ENCODE results near the gene KLF2.
"Not testable (repeated sequence)": the region's sequence is repeated elsewhere in the genome, so short reads cannot be mapped to it uniquely, and the experiment has no call there.

The KLF2 gene

DNA sequence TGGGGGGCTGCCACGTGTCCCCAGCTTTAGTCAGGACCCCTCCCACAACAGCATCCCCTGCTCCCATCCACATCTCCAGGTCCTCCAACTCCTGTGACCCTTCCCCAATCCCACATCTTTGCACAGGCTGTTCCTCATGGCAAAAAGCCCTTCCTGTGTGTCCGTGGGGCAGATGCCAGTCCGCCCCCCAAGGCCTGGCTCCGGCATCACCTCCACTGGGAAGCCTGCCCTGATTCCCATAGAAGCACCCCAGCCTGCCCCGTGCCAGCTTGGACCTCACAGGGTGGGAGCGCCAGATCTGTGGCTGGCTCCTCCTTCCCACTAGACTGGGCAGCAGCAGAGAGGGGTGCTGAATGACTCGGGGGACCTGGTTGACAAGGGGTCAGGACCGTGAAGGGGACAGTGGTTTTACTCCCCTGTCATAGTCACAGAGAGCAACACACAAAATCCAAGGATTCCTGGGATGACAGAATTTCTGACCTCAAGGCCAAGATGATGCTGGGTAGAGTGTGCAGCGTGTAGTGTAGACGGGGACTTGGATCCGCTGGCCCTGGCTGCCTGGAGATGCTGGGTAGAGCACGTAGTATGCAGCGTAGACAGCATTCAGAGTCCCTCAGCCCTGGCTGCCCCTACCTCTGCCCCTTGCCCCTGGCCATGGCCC lies 13.3 kb downstream of the KLF2 start:
- peak; percentile 50 for DNase-seq (ENCODE audit: low read depth)

DNA sequence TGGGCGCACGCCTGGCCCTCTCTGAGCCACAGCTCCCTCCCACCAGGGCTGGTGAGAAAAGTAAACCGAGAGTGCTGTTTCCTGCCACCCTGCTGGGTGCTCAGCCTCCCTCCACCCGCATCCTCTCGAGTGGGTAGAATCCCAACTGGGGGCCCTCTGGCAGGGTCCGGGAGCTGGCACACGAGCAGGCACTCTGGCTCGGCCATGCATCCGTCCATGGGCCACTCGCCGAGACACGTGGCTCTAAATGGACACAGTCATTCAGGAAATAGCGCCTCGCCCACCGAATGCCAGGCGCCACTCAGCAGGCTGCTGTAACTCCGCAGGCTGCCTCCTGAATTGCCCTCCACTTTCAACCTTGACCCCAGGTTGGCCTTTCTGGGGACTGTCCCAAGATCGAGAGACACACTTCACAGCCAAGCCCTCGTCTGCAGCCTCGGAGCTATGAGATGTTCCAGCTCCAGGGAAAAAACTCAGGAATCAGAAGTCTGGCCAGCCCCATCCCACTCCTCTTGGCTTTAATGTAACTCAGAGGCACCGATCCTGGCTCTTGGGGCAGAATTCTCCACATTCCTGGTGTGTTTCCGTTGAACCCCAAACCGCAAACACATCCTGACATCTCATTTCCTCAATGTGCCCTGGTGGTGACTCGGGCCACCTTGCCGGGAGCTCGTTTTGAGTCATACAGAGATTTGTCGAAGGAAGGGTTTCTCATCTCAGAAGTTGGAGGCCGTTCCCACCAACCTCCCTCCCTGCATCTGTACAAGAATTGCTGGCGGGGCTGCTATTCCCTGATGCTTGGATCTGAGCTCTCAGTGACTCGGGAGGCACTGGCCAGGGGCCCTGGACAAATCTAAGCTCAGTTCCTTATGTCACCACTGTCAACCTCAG lies 14.1 kb downstream of the KLF2 start:
- peak; percentile 98 for DNase-seq (ENCODE audit: low read depth)

DNA sequence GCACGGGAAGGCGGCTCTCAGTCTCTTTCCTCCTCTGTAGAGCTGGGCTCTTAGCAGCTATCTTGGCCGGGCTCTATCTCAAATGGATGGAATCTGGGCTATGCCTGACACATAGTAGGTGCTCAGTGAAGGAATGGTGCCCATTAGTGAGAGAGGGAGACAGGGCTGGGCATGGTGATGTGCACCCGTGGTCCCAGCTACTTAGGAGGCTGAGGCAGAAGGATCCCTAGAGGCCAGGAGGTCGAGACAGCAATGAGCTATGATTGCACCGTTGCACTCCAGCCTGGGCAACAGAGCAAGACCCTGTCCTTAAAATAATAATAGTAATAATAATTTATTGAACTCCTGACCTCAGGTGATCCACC lies 14.7 kb downstream of the KLF2 start:
- DNase-seq (ENCODE audit: low read depth), result no peak

- peak; percentile 37 for DNase-seq (ENCODE audit: low read depth)
Measured at GRCh38 chr19:16340092-16340491, 15.5 kb downstream of the KLF2 start.

DNA sequence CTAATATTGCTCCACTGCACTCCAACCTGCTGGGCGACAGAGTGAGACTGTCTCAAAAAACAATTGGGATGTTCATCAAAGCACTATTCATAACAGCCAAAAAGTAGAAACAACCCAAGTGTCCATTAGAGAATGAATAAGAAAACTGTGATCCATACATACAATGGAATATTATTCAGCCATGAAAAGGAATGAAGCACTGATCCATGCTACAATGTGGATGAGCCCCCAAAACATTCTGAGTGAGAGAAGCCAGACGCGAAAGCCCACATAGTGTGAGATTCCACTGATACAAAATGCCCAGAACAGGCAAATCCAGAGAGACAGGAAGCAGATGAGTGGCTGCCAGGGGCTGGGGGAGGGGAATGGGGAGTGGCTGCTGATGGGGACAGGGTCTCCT lies 16.0 kb downstream of the KLF2 start:
- DNase-seq (ENCODE audit: low read depth), result no peak

DNA sequence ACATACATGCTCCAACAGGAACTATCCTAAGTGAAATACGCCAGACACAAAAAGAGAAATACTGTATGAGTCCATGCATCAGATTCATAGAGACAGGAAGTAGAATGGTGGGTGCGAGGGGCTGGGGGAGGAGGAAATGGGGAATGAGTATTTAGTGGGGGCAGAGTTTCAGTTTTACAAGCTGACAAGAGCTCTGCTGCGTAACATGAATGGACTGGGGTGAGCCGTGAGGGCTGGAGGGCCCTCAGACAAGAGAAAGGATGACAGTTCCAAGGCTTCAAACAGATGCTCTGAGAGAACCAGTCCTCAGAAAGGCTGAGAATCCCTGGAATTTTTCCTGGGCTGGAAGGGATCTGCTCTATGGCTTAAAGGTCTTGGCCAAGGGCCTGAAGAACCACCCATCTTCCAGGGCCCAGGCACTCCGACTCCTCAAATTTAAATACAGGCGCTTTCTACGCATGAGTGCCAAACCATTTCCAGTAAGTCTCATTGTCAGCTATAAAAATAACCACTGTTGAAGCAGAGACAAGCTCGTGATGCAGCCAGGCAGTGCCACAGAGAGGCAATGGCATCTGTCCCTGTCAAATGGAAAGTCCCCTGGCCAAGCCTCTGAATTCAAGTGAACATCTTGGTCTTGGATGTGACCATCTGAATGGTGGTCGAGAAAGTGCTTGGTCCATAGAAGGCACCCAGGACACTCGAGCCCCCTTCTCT lies 17.5 kb downstream of the KLF2 start:
- DNase-seq (ENCODE audit: low read depth), result peak; percentile 72

DNA sequence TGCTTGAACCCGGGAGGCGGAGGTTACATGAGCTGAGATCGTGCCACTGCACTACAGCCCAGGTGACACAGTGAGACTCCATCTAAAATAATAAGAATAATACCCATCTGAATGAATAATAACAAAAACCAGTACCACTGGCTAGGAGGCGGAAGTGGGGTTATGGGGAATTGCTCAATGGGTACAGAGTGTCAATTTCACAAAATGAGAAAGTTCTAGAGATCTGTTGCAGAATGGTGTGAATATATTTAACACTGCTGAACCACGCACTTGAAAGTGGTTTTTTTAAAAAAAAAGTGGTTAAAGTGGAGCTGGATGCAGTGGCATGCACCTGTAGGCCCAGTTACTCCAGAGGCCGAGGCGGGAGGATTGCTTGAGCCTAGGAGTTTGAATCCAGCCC lies 18.5 kb downstream of the KLF2 start:
- no peak for DNase-seq (ENCODE audit: low read depth)

DNA sequence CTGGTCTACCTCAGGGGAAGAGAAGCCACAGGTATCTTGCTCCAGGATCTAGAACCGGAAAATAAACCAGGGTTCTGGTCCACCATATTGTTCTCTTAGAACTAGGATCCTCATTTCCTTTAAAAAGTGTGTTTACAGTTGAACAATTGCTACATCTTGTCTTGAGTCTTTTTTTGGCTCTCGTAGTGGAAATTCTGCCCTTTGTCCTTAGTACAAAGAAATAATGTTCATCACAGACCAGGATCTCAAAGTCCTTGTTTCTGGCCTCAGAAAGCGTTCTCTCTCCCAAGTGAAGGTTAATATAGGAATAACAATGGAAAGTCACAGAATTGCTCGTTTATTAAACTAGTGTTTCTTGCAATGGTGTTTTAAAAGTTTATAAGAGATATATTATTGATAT lies 20.8 kb downstream of the KLF2 start:
- DNase-seq (ENCODE audit: low read depth), result no peak

DNA sequence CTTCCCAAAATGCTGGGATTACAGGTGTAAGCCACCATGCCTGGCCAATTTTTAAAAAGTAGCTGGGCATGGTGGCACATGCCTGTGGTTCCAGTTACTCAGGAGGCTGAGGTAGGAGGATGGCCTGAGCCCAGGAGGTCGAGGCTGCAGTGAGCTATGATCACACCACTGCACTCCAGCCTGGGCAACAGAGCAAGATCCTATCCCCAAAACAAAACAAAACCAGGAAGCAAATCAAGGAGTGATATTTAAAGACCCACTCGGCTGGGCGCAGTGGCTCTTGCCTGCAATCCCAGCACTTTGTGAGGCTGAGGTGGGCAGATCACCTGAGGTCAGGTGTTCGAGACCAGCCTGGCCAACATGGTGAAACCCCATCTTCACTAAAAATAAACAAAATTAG lies 22.5 kb downstream of the KLF2 start:
- not testable (repeated sequence) for DNase-seq (ENCODE audit: low read depth)

GRCh38 chr19:16347706-16348105 lies 23.1 kb downstream of the KLF2 start:
- no peak for DNase-seq (ENCODE audit: low read depth)

- no peak for DNase-seq (ENCODE audit: low read depth)
Measured at GRCh38 chr19:16349551-16350152, 25.0 kb downstream of the KLF2 start.

DNA sequence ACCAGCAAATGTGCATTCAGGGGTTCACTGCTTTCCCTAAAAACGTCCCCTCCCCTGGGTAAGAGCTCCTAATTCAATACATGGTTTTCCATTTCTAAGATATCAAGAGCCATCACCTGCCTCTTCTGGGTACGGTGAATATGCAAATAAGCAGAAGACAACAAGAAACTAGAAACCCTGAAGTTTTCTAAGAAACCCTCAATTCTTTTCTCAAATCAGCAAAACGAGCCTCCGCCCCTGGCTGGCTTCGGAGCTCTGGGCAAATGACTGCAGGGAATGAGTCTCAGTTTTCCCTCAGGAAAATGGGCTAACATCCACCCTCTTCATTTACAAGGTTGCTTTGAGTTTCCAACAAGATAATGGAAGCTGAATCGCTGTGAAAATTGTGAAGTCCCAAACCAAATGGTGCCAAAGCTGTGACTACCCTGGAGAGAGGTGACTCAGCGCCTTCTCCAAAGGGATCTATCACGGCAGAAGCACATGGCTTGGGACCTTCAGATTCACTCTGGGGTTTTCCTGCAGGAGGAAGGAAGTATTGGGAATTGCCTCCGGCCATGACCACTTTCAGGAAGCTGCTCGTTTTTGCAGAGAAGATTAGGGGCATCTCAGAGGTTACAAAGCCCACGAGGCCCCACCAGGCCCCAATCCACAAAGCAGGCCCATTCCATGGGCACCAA lies 26.6 kb downstream of the KLF2 start:
- DNase-seq (ENCODE audit: low read depth), result peak; percentile 64

GRCh38 chr19:16355293-16356043 lies 30.8 kb downstream of the KLF2 start:
- no peak for DNase-seq (ENCODE audit: low read depth)

DNA sequence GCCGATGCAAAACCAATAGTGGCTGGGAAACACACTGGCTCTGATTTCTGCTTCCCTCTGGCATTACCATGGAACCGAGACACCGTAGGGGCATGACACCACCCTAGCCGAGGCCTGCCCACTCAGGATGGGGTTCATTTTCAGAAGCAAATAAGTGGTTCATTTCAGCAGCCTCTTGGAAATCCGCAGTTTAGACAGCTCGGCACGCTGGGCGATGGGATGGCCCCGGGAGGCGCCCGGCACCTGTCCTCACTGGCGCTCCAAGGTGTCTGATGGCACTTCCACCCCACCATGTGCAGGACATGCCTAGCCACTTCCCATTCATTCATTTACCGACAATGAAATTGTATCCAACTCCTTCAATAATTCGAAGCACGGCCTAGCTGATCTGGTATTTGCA lies 33.8 kb downstream of the KLF2 start:
- no peak for DNase-seq (ENCODE audit: low read depth)

GRCh38 chr19:16359074-16359473 lies 34.4 kb downstream of the KLF2 start:
- DNase-seq (ENCODE audit: low read depth), result no peak

DNA sequence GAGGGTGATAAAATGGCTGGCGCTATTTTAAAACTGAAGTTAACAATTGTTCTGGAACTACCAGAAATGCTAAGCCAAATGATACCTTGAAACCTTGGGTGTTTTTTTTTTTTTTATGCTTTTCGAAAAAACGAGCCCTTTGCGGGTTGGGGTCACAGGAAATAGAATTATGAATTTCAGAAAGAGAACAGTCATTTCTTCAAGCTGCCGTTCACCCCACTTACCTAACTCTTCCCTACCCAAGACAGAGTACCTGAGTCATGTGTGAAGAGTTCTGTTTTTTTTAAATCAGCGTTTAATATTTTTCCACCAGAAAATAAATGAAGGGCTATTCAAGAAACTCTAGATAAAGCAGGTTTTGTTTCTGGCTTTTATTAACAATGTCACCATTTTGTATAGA lies 35.3 kb downstream of the KLF2 start:
- DNase-seq (ENCODE audit: low read depth), result no peak

- DNase-seq (ENCODE audit: low read depth), result no peak
Measured at GRCh38 chr19:16360738-16361137, 36.1 kb downstream of the KLF2 start.

GRCh38 chr19:16361254-16361653 lies 36.6 kb downstream of the KLF2 start:
- no peak for DNase-seq (ENCODE audit: low read depth)

- no peak for DNase-seq (ENCODE audit: low read depth)
Measured at GRCh38 chr19:16361926-16362325, 37.3 kb downstream of the KLF2 start.

DNA sequence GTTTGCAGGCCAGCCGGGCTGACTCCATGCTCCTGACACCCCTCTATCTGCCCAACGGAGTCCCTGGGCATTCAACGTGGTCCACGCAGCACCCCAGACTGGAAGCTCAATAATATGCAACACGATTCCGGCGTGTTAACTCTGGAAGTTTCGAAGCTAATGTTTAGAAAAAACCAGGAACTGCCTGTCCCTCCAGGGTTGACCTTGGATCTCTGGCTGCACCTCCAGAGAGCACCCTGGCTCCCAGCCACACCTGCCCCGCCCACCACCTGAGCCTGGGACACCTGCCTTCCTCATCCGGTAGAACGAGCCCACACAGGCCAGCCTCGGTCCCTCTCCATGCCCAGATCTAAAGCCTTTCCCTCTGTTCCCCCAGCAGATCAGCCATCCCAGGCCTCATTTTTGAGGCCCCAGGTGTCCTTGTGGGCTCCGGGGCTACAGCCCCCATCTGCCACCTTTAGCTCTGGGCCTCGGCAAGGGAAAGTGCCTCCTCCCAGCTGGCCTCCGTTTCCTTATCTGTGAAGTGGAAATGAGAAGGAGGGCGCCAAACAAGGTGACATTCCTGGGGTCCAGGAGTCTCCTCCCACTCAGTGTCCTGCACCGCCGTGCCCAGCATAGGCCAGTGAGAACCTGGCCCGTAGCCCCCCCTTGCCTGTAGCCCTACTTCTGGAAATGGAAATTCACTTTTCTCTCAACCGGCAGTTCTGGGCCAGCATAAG lies 38.7 kb downstream of the KLF2 start:
- DNase-seq (ENCODE audit: low read depth), result no peak

GRCh38 chr19:16363852-16364230 lies 39.2 kb downstream of the KLF2 start:
- DNase-seq (ENCODE audit: low read depth), result no peak

All from EH (cell line).